CD4-positive, alpha-beta memory T cell (primary cell): ENCODE measurements around the gene C1orf56. TPM values are rescaled to one million over a fixed set of nuclear protein-coding genes. Genes with fewer than 3 reads are reported as not detected.
A peak's percentile ranks its signal among the peaks of the same experiment; 100 is the strongest.

Experiments
- CTCF ChIA-PET: fragments of 350-600 bp; sonication (Branson Sonifier 250); formaldehyde crosslinking; loops from one replicate; lab custom pipeline; 2021; ENCODE audit warnings: inconsistent platforms; ENCODE audit not compliant: partially characterized antibody; lab: Charles Lee
- POLR2A ChIA-PET: fragments of 350-600 bp; sonication (Branson Sonifier 250); formaldehyde crosslinking; loops from one replicate; lab custom pipeline; 2021; ENCODE audit not compliant: partially characterized antibody; lab: Charles Lee
- DNase-seq, 5 donors: peaks; one replicate each; pipeline versions ENCODE4 v3.0.0 to v3.0.0-alpha.2; 2020 to 2022; ENCODE audit warnings: mixed read lengths in 1 of 5
- H3K27ac ChIP-seq: one replicate; pipeline ENCODE4 v1.7.0; 2013; ENCODE audit warnings: low read depth, low read length
- H3K27me3 ChIP-seq: 2 replicates; pipeline ENCODE4 v1.7.0; 2013; ENCODE audit warnings: mild to moderate bottlenecking, low read length, moderate library complexity; ENCODE audit not compliant: insufficient read depth
- H3K36me3 ChIP-seq: 2 replicates; pipeline ENCODE4 v1.7.0; 2013; ENCODE audit warnings: mild to moderate bottlenecking, low read length, moderate library complexity; ENCODE audit not compliant: insufficient read depth
- H3K4me1 ChIP-seq: 2 replicates; pipeline ENCODE4 v1.7.0; 2013; ENCODE audit warnings: mild to moderate bottlenecking, low read length, moderate library complexity; ENCODE audit not compliant: insufficient read depth
- H3K4me3 ChIP-seq, 2 donors: one replicate each; pipeline ENCODE4 v1.7.0; 2013; ENCODE audit warnings: low read length in 2 of 2, mild to moderate bottlenecking in 1 of 2
- H3K9me3 ChIP-seq, 2 donors: one replicate each; pipeline ENCODE4 v1.7.0; 2013; ENCODE audit warnings: low read length in 2 of 2, control low read depth in 1 of 2; ENCODE audit not compliant: control insufficient read depth in 1 of 2
- H3K27ac Mint-ChIP-seq, 7 donors: one replicate each; pipeline ENCODE4 v1.8.0; 2020 to 2021; ENCODE audit warnings: mixed read lengths in 7 of 7, mild to moderate bottlenecking in 6 of 7, inconsistent platforms in 3 of 7, moderate library complexity in 3 of 7
- H3K27me3 Mint-ChIP-seq, 2 donors: one replicate each; pipeline ENCODE4 v1.8.0; 2020 to 2021; ENCODE audit warnings: mixed read lengths in 2 of 2
- H3K36me3 Mint-ChIP-seq, 2 donors: one replicate each; pipeline ENCODE4 v1.8.0; 2020 to 2021; ENCODE audit warnings: mixed read lengths in 2 of 2, inconsistent platforms in 1 of 2, mild to moderate bottlenecking in 1 of 2
- H3K4me1 Mint-ChIP-seq, 4 donors: one replicate each; pipeline ENCODE4 v1.8.0; 2020 to 2021; ENCODE audit warnings: mixed read lengths in 4 of 4, mild to moderate bottlenecking in 1 of 4
- H3K4me3 Mint-ChIP-seq, 8 donors: one replicate each; pipeline ENCODE4 v1.8.0; 2020 to 2021; ENCODE audit warnings: mixed read lengths in 8 of 8, mild to moderate bottlenecking in 7 of 8, moderate library complexity in 6 of 8, inconsistent platforms in 3 of 8
- H3K9me3 Mint-ChIP-seq, 8 donors: one replicate each; pipeline ENCODE4 v1.8.0; 2020 to 2021; ENCODE audit warnings: mixed read lengths in 8 of 8, mild to moderate bottlenecking in 5 of 8, inconsistent platforms in 3 of 8, moderate library complexity in 1 of 8
- intact Hi-C: fragments of 100-400 bp; cut with micrococcal nuclease; formaldehyde crosslinking; loops from one replicate; pipeline ENCODE4 v1.15.1; 2023
- polyA plus RNA-seq, 2 donors: library from polyadenylated mRNA; unstranded; fragments of 300-500 nt; fragmentation: Illumina TruSeq; gene quantifications; one replicate each; pipeline ENCODE4 v1.2.3, GENCODE V29; 2021
- total RNA-seq, 2 experiments: library from RNA; stranded (reverse); gene quantifications; one replicate each; pipeline ENCODE4 v1.2.3, GENCODE V29; 2021

Gene C1orf56
- total and polyA plus RNA-seq, 4 experiments from 2014 or later = 1.4 to 3.6 (median 3.0) TPM

- POLR2A ChIA-PET = interaction anchor here (0.5 to 16.6 kb wide), 27 partner anchors 10 to 1171 kb away, joined by 3 to 325 read pairs (median 4); partner anchors contain the start of genes BNIPL, C1orf56, GABPB2 and LYSMD1
- CTCF ChIA-PET = interaction anchor here (0.6 to 9.0 kb wide), 16 partner anchors 8 to 98 kb away, joined by 3 to 92 read pairs (median 8); partner anchors contain the start of genes C1orf56, GABPB2, MINDY1 and TNFAIP8L2
- Mint-ChIP-seq H3K36me3 (peaks cover 45 to 59% of the 10 kb centered on the region in 2 donors), H3K27me3 (peaks cover 0 to 1% of the 10 kb centered on the region in 2 donors), H3K9me3 (peaks cover 0 to 7% (median 0%) of the 10 kb centered on the region in 8 donors), H3K27ac (peak overlapping the region; percentile 98 to 100 (median 99)), H3K4me1 (peaks cover 31 to 74% (median 40%) of the 10 kb centered on the region in 4 donors), H3K4me3 (peak overlapping the region; percentile 96 to 100 (median 100))
- peaks cover 51% of the 10 kb centered on the region for H3K4me1 ChIP-seq
- H3K27ac ChIP-seq = peak overlapping the region; percentile 90
- DNase-seq = no peak
- H3K4me3 ChIP-seq = peak overlapping the region; percentile 89 to 93
- H3K27me3 ChIP-seq = no peaks in the 10 kb centered on the region
- H3K36me3 ChIP-seq = peaks cover 24% of the 10 kb centered on the region
- no peaks in the 10 kb centered on the region for H3K9me3 ChIP-seq
- intact Hi-C loops = loop anchor here (5.0 kb wide), 1 partner anchor 496 kb away; no protein-coding TSS in a partner anchor
These were observed 11.1 kb downstream of the C1orf56 start for GRCh38 chr1:151058692-151059091.

GRCh38 chr1:151059109-151060006 lies 11.8 kb downstream of the C1orf56 start, which contains the start of gene CDC42SE1:
Gene CDC42SE1 (minus strand): TSS chr1:151059622. CDS start chr1:151055730, 3,892 bp downstream.
- intact Hi-C loops = loop anchor here (1.0 to 5.0 kb wide), 3 partner anchors 11 to 497 kb away; partner anchors contain the start of gene GABPB2
- peak; percentile 81 to 85 (median 85) for DNase-seq
- Histone ChIP-seq H3K4me3 (peak within 1 kb of the TSS; percentile 89 to 93), H3K27me3 (no peaks in the 10 kb centered on the region), H3K4me1 (peaks cover 44% of the 10 kb centered on the region), H3K36me3 (peaks cover 17% of the 10 kb centered on the region), H3K27ac (peak within 1 kb of the TSS; percentile 90), H3K9me3 (no peaks in the 10 kb centered on the region)
- H3K36me3 Mint-ChIP-seq = peaks cover 40 to 53% of the 10 kb centered on the region in 2 donors
- peaks cover 0 to 1% of the 10 kb centered on the region in 2 donors for H3K27me3 Mint-ChIP-seq
- peak within 1 kb of the TSS; percentile 96 to 100 (median 100) for H3K4me3 Mint-ChIP-seq
- ChIA-PET CTCF (interaction anchor here (0.6 to 9.0 kb wide), 12 partner anchors 9 to 97 kb away, joined by 4 to 92 read pairs (median 8); partner anchors contain the start of genes C1orf56, GABPB2, MINDY1 and TNFAIP8L2), POLR2A (interaction anchor here (0.6 to 16.6 kb wide), 24 partner anchors 9 to 696 kb away, joined by 3 to 325 read pairs (median 4); partner anchors contain the start of genes BNIPL, C1orf56, GABPB2 and LYSMD1)
- H3K9me3 Mint-ChIP-seq = peaks cover 0 to 7% (median 0%) of the 10 kb centered on the region in 8 donors
- H3K4me1 Mint-ChIP-seq = peaks cover 31 to 69% (median 38%) of the 10 kb centered on the region in 4 donors
- H3K27ac Mint-ChIP-seq = peak within 1 kb of the TSS; percentile 98 to 100 (median 99)

- peaks cover 9% of the 10 kb centered on the region for H3K36me3 ChIP-seq
- H3K27ac Mint-ChIP-seq = peak within 1 kb of the TSS; percentile 98 to 100 (median 99)
- H3K9me3 Mint-ChIP-seq = peaks cover 0 to 7% (median 0%) of the 10 kb centered on the region in 8 donors
- H3K27me3 Mint-ChIP-seq = peaks cover 0 to 1% of the 10 kb centered on the region in 2 donors
- H3K9me3 ChIP-seq = no peaks in the 10 kb centered on the region
- H3K27ac ChIP-seq = peak within 1 kb of the TSS; percentile 90
- intact Hi-C loops = loop anchor here (1.0 kb wide), 2 partner anchors 10 to 36 kb away; partner anchors contain the start of gene GABPB2
- H3K4me3 ChIP-seq = peak within 1 kb of the TSS; percentile 89 to 93
- H3K4me1 Mint-ChIP-seq = peaks cover 26 to 61% (median 32%) of the 10 kb centered on the region in 4 donors
- peak within 1 kb of the TSS; percentile 96 to 100 (median 100) for H3K4me3 Mint-ChIP-seq
- ChIA-PET POLR2A (interaction anchor here (0.9 to 16.6 kb wide), 17 partner anchors 8 to 697 kb away, joined by 3 to 325 read pairs (median 7); partner anchors contain the start of genes BNIPL, C1orf56, GABPB2 and MINDY1), CTCF (interaction anchor here (0.7 to 9.0 kb wide), 8 partner anchors 10 to 96 kb away, joined by 4 to 92 read pairs (median 18); partner anchors contain the start of genes C1orf56, GABPB2 and TNFAIP8L2)
- peaks cover 32 to 45% of the 10 kb centered on the region in 2 donors for H3K36me3 Mint-ChIP-seq
- H3K4me1 ChIP-seq = peaks cover 36% of the 10 kb centered on the region
- no peaks in the 10 kb centered on the region for H3K27me3 ChIP-seq
- no peak for DNase-seq
These were observed 12.6 kb downstream of the C1orf56 start, which contains the start of gene MLLT11 for GRCh38 chr1:151060007-151060656. Gene MLLT11 (plus strand): TSS chr1:151060397. CDS start chr1:151067225, 6,828 bp downstream.

GRCh38 chr1:151060657-151061421 lies 13.3 kb downstream of the C1orf56 start:
- CTCF ChIA-PET = interaction anchor here (1.0 to 9.0 kb wide), 5 partner anchors 10 to 95 kb away, joined by 4 to 92 read pairs (median 67); partner anchors contain the start of genes C1orf56, GABPB2 and TNFAIP8L2
- Histone ChIP-seq H3K9me3 (no peaks in the 10 kb centered on the region), H3K36me3 (peaks cover 2% of the 10 kb centered on the region), H3K4me1 (peaks cover 29% of the 10 kb centered on the region), H3K27ac (peak overlapping the region; percentile 90), H3K4me3 (peak overlapping the region; percentile 89 to 93), H3K27me3 (no peaks in the 10 kb centered on the region)
- DNase-seq = no peak
- Mint-ChIP-seq H3K27me3 (peaks cover 0 to 1% of the 10 kb centered on the region in 2 donors), H3K27ac (peak overlapping the region; percentile 98 to 100 (median 99)), H3K4me3 (peak overlapping the region; percentile 96 to 100 (median 100)), H3K36me3 (peaks cover 25 to 38% of the 10 kb centered on the region in 2 donors), H3K4me1 (peaks cover 21 to 54% (median 29%) of the 10 kb centered on the region in 4 donors), H3K9me3 (peaks cover 0 to 7% (median 0%) of the 10 kb centered on the region in 8 donors)
- POLR2A ChIA-PET = interaction anchor here (0.9 to 16.6 kb wide), 5 partner anchors 11 to 96 kb away, joined by 4 to 325 read pairs (median 124); partner anchors contain the start of genes C1orf56, GABPB2 and MINDY1
- intact Hi-C loops = loop anchor here (1.0 kb wide), 2 partner anchors 9 to 37 kb away; partner anchors contain the start of gene GABPB2

- H3K4me1 Mint-ChIP-seq = peaks cover 14 to 46% (median 22%) of the 10 kb centered on the region in 4 donors
- peak overlapping the region in 1 of 7 donors; percentile 98 for H3K27ac Mint-ChIP-seq
These were observed 14.2 kb downstream of the C1orf56 start for GRCh38 chr1:151061704-151062103.

More at GRCh38 chr1:151061704-151062103, 14.2 kb downstream of the C1orf56 start:
- CTCF ChIA-PET = interaction anchor here (0.8 to 9.0 kb wide), 9 partner anchors 10 to 94 kb away, joined by 3 to 92 read pairs (median 6); partner anchors contain the start of genes C1orf56, GABPB2 and TNFAIP8L2
- POLR2A ChIA-PET = interaction anchor here (1.2 to 16.6 kb wide), 4 partner anchors 8 to 33 kb away, joined by 3 to 325 read pairs (median 171); partner anchors contain the start of genes C1orf56 and GABPB2
- Histone ChIP-seq H3K4me1 (peaks cover 23% of the 10 kb centered on the region), H3K9me3 (no peaks in the 10 kb centered on the region), H3K27ac (no peak overlapping the region), H3K4me3 (no peak overlapping the region), H3K27me3 (no peaks in the 10 kb centered on the region), H3K36me3 (no peaks in the 10 kb centered on the region)
- peaks cover 0 to 1% of the 10 kb centered on the region in 2 donors for H3K27me3 Mint-ChIP-seq
- H3K4me3 Mint-ChIP-seq = no peak overlapping the region
- H3K36me3 Mint-ChIP-seq = peaks cover 17 to 30% of the 10 kb centered on the region in 2 donors
- no peak for DNase-seq
- H3K9me3 Mint-ChIP-seq = peaks cover 0 to 5% (median 0%) of the 10 kb centered on the region in 8 donors
- intact Hi-C loops = no loop called here
